WTC11 (cell line): ENCODE data around the gene TRAFD1. TPM values are rescaled to one million over a fixed set of nuclear protein-coding genes. Genes with fewer than 3 reads are reported as not detected.

Source experiments
- ATAC-seq: fragments of 200-7000 bp; cut with Tn5 transposase; 2 replicates; pipeline ENCODE4 v1.10.0; 2021; ENCODE audit warnings: mild to moderate bottlenecking, moderate library complexity
- CTCF ChIA-PET: fragments of 300-600 bp; sonication (Branson Sonifier 250); formaldehyde crosslinking; loops from one replicate; lab custom pipeline; 2021; ENCODE audit warnings: antibody characterized with exemption; lab: Charles Lee
- POLR2A ChIA-PET: fragments of 350-600 bp; sonication (Branson Sonifier 250); formaldehyde crosslinking; loops from one replicate; lab custom pipeline; 2021; ENCODE audit warnings: antibody characterized with exemption; lab: Charles Lee
- DNase-seq: peaks from one replicate; pipeline ENCODE4 v3.0.0; 2021; ENCODE audit warnings: low spot score
- H3K27ac Mint-ChIP-seq: 2 replicates; pipeline ENCODE4 v1.8.0; 2021; ENCODE audit warnings: mixed read lengths
- H3K27me3 Mint-ChIP-seq: 2 replicates; pipeline ENCODE4 v1.8.0; 2021; ENCODE audit warnings: low read depth, mild to moderate bottlenecking, moderate library complexity, mixed read lengths
- H3K36me3 Mint-ChIP-seq: 2 replicates; pipeline ENCODE4 v1.8.0; 2021; ENCODE audit warnings: mixed read lengths
- H3K4me1 Mint-ChIP-seq: 2 replicates; pipeline ENCODE4 v1.8.0; 2022; ENCODE audit warnings: mixed read lengths
- H3K4me3 Mint-ChIP-seq: 2 replicates; pipeline ENCODE4 v1.8.0; 2021; ENCODE audit warnings: mild to moderate bottlenecking, moderate library complexity, mixed read lengths
- H3K9me3 Mint-ChIP-seq: 2 replicates; pipeline ENCODE4 v1.8.0; 2021; ENCODE audit warnings: mixed read lengths
- CREB1 ChIP-seq: sonication (generic); formaldehyde crosslinking; IDR thresholded peaks from 2 replicates; pipeline ENCODE4 v1.8.0; 2023; ENCODE audit warnings: mild to moderate bottlenecking, missing genetic modification reagents
- CREM ChIP-seq: sonication (generic); formaldehyde crosslinking; IDR thresholded peaks from 2 replicates; pipeline ENCODE4 v1.8.1; 2022; ENCODE audit warnings: mild to moderate bottlenecking, missing genetic modification reagents, moderate library complexity
- FOXJ3 ChIP-seq: sonication (generic); formaldehyde crosslinking; IDR thresholded peaks from 2 replicates; pipeline ENCODE4 v1.9.0; 2021; ENCODE audit warnings: missing genetic modification reagents, mild to moderate bottlenecking, borderline replicate concordance
- FOXP1 ChIP-seq: sonication (generic); formaldehyde crosslinking; IDR thresholded peaks from 2 replicates; pipeline ENCODE4 v1.8.0; 2022; ENCODE audit warnings: missing genetic modification reagents, mild to moderate bottlenecking, moderate library complexity, borderline replicate concordance
- HMGA2 ChIP-seq: fragments of 250-450 bp; sonication (Bioruptor Pico); IDR thresholded peaks from 2 replicates; pipeline ENCODE4 v1.4.0; 2021; ENCODE audit warnings: mild to moderate bottlenecking, moderate library complexity
- JAZF1 ChIP-seq: fragments of 250-450 bp; sonication (Bioruptor Pico); IDR thresholded peaks from 2 replicates; pipeline ENCODE4 v1.9.0; 2021; ENCODE audit warnings: moderate library complexity, mild to moderate bottlenecking, inconsistent platforms
- MXD4 ChIP-seq: fragments of 250-450 bp; sonication (Bioruptor Pico); IDR thresholded peaks from 2 replicates; pipeline ENCODE4 v1.8.0; 2021; ENCODE audit warnings: mild to moderate bottlenecking, moderate library complexity, borderline replicate concordance
- NR2C2 ChIP-seq: sonication (generic); formaldehyde crosslinking; IDR thresholded peaks from 2 replicates; pipeline ENCODE4 v1.8.0; 2022; ENCODE audit warnings: mild to moderate bottlenecking, missing genetic modification reagents
- OVOL2 ChIP-seq: fragments of 250-450 bp; sonication (Bioruptor Pico); IDR thresholded peaks from 2 replicates; pipeline ENCODE4 v1.9.0; 2021; ENCODE audit warnings: mild to moderate bottlenecking, borderline replicate concordance
- PRRX2 ChIP-seq: fragments of 250-450 bp; sonication (Bioruptor Pico); IDR thresholded peaks from 2 replicates; pipeline ENCODE4 v1.8.0; 2021; ENCODE audit warnings: mild to moderate bottlenecking
- RELA ChIP-seq: sonication (generic); formaldehyde crosslinking; IDR thresholded peaks from 2 replicates; pipeline ENCODE4 v1.8.1; 2022; ENCODE audit warnings: missing genetic modification reagents, mild to moderate bottlenecking, borderline replicate concordance
- SMAD3 ChIP-seq: sonication (generic); formaldehyde crosslinking; IDR thresholded peaks from 2 replicates; pipeline ENCODE4 v1.8.0; 2022; ENCODE audit warnings: missing genetic modification reagents, mild to moderate bottlenecking, borderline replicate concordance
- SP1 ChIP-seq: sonication (generic); formaldehyde crosslinking; conservative IDR thresholded peaks from 2 replicates; pipeline ENCODE4 v1.8.1; 2022; ENCODE audit warnings: missing genetic modification reagents
- TEAD1 ChIP-seq: sonication (generic); formaldehyde crosslinking; IDR thresholded peaks from 2 replicates; pipeline ENCODE4 v1.8.0; 2022; ENCODE audit warnings: mild to moderate bottlenecking, missing genetic modification reagents
- TP53 ChIP-seq: sonication (generic); formaldehyde crosslinking; IDR thresholded peaks from 2 replicates; pipeline ENCODE4 v1.8.1; 2023; ENCODE audit warnings: mild to moderate bottlenecking, missing genetic modification reagents
- ZNF416 ChIP-seq: fragments of 250-450 bp; sonication (Bioruptor Pico); IDR thresholded peaks from 2 replicates; pipeline ENCODE4 v1.9.0; 2021; ENCODE audit warnings: mild to moderate bottlenecking, inconsistent platforms
- ZNF423 ChIP-seq: fragments of 250-450 bp; sonication (Bioruptor Pico); IDR thresholded peaks from 2 replicates; pipeline ENCODE4 v2.1.2; 2022; ENCODE audit warnings: mild to moderate bottlenecking, moderate library complexity
- total RNA-seq: library from RNA; stranded (reverse); gene quantifications from 3 replicates; pipeline ENCODE4 v1.2.3, GENCODE V29; 2021
- TF ChIP-seq, protein P1 (sequence below): sonication (generic); formaldehyde crosslinking; IDR thresholded peaks from 2 replicates; pipeline ENCODE4 v1.8.1; 2022; ENCODE audit warnings: mild to moderate bottlenecking, missing genetic modification reagents, moderate library complexity, borderline replicate concordance
- TF ChIP-seq, protein P2 (sequence below): sonication (generic); formaldehyde crosslinking; IDR thresholded peaks from 2 replicates; pipeline ENCODE4 v1.8.1; 2022; ENCODE audit warnings: low read depth, mild to moderate bottlenecking, moderate library complexity, missing genetic modification reagents, borderline replicate concordance
- TF ChIP-seq, protein P3 (sequence below): fragments of 250-450 bp; sonication (Bioruptor Pico); IDR thresholded peaks from 2 replicates; pipeline ENCODE4 v1.8.0; 2021; ENCODE audit warnings: mild to moderate bottlenecking
- TF ChIP-seq, protein P4 (sequence below): sonication (generic); formaldehyde crosslinking; IDR thresholded peaks from 2 replicates; pipeline ENCODE4 v1.8.1; 2022; ENCODE audit warnings: missing genetic modification reagents, borderline replicate concordance
- TF ChIP-seq, protein P5 (sequence below): sonication (generic); formaldehyde crosslinking; IDR thresholded peaks from 2 replicates; pipeline ENCODE4 v1.8.1; 2022; ENCODE audit warnings: mild to moderate bottlenecking, moderate library complexity, missing genetic modification reagents
- TF ChIP-seq, protein P6 (sequence below): sonication (generic); formaldehyde crosslinking; IDR thresholded peaks from 2 replicates; pipeline ENCODE4 v1.8.1; 2023; ENCODE audit warnings: mild to moderate bottlenecking, missing genetic modification reagents
- TF ChIP-seq, protein P7 (sequence below): sonication (generic); formaldehyde crosslinking; IDR thresholded peaks from 2 replicates; pipeline ENCODE4 v1.8.1; 2023; ENCODE audit warnings: mild to moderate bottlenecking, missing genetic modification reagents, moderate library complexity

TRAFD1 gene
- total RNA-seq, 1 experiment from 2014 or later = 25.1 TPM

DNA sequence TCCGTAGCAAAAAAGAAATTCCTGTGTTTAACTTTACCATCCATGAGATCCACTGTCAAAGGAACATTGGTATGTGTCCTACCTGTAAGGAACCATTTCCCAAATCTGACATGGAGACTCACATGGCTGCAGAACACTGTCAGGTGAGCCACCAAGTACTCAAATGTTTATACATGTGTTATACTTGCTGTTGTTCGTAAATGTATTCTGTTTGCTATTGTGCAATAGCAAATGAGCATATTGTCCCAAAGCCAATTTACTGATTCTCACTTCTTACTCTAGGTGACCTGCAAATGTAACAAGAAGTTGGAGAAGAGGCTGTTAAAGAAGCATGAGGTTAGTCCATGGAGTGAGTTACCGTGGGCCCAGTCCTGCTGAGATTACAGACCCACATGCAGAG is 9.4 kb downstream of the TRAFD1 start (continued):
- TF ChIP-seq, protein P1, sequence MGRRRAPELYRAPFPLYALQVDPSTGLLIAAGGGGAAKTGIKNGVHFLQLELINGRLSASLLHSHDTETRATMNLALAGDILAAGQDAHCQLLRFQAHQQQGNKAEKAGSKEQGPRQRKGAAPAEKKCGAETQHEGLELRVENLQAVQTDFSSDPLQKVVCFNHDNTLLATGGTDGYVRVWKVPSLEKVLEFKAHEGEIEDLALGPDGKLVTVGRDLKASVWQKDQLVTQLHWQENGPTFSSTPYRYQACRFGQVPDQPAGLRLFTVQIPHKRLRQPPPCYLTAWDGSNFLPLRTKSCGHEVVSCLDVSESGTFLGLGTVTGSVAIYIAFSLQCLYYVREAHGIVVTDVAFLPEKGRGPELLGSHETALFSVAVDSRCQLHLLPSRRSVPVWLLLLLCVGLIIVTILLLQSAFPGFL (CRISPR knock-in tag) = no peak
- TF ChIP-seq RELA (CRISPR knock-in tag) = no peak
- TF ChIP-seq SP1 (CRISPR knock-in tag) = no peak
- TF ChIP-seq FOXP1 (CRISPR knock-in tag) = no peak
- TF ChIP-seq, protein P2, sequence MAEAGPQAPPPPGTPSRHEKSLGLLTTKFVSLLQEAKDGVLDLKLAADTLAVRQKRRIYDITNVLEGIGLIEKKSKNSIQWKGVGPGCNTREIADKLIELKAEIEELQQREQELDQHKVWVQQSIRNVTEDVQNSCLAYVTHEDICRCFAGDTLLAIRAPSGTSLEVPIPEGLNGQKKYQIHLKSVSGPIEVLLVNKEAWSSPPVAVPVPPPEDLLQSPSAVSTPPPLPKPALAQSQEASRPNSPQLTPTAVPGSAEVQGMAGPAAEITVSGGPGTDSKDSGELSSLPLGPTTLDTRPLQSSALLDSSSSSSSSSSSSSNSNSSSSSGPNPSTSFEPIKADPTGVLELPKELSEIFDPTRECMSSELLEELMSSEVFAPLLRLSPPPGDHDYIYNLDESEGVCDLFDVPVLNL (CRISPR knock-in tag) = no peak
- no peak for TF ChIP-seq OVOL2
- no peak for TF ChIP-seq JAZF1

DNA sequence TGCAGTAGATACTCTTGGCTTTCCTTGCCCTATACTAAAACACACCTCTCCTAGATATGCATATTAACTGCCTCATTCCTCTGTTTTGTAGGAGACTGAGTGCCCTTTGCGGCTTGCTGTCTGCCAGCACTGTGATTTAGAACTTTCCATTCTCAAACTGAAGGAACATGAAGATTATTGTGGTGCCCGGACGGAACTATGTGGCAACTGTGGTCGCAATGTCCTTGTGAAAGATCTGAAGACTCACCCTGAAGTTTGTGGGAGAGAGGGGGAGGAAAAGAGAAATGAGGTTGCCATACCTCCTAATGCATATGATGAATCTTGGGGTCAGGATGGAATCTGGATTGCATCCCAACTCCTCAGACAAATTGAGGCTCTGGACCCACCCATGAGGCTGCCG is 15.4 kb downstream of the TRAFD1 start:
- Mint-ChIP-seq H3K9me3 (no peaks in the 10 kb centered on the region), H3K27me3 (no peaks in the 10 kb centered on the region), H3K4me1 (no peaks in the 10 kb centered on the region)
- POLR2A ChIA-PET = interaction anchor here (0.6 kb wide), 1 partner anchor 341 kb away, joined by 3 read pairs; no protein-coding TSS in a partner anchor
- no peak for DNase-seq
- TF ChIP-seq, protein P3, sequence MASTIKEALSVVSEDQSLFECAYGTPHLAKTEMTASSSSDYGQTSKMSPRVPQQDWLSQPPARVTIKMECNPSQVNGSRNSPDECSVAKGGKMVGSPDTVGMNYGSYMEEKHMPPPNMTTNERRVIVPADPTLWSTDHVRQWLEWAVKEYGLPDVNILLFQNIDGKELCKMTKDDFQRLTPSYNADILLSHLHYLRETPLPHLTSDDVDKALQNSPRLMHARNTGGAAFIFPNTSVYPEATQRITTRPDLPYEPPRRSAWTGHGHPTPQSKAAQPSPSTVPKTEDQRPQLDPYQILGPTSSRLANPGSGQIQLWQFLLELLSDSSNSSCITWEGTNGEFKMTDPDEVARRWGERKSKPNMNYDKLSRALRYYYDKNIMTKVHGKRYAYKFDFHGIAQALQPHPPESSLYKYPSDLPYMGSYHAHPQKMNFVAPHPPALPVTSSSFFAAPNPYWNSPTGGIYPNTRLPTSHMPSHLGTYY (CRISPR knock-in tag) = no peak
- TF ChIP-seq NR2C2 (CRISPR knock-in tag) (no peak), HMGA2 (CRISPR knock-in tag) (no peak), MXD4 (no peak), CREB1 (CRISPR knock-in tag) (no peak), TEAD1 (CRISPR knock-in tag) (no peak), ZNF416 (no peak), FOXJ3 (CRISPR knock-in tag) (no peak), CREM (CRISPR knock-in tag) (no peak), SMAD3 (no peak), PRRX2 (CRISPR knock-in tag) (no peak), JAZF1 (no peak), TP53 (CRISPR knock-in tag) (no peak), ZNF423 (CRISPR knock-in tag) (no peak)
- TF ChIP-seq, protein P4, sequence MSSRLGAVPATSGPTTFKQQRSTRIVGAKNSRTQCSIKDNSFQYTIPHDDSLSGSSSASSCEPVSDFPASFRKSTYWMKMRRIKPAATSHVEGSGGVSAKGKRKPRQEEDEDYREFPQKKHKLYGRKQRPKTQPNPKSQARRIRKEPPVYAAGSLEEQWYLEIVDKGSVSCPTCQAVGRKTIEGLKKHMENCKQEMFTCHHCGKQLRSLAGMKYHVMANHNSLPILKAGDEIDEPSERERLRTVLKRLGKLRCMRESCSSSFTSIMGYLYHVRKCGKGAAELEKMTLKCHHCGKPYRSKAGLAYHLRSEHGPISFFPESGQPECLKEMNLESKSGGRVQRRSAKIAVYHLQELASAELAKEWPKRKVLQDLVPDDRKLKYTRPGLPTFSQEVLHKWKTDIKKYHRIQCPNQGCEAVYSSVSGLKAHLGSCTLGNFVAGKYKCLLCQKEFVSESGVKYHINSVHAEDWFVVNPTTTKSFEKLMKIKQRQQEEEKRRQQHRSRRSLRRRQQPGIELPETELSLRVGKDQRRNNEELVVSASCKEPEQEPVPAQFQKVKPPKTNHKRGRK (CRISPR knock-in tag) = no peak
- TF ChIP-seq, protein P5, sequence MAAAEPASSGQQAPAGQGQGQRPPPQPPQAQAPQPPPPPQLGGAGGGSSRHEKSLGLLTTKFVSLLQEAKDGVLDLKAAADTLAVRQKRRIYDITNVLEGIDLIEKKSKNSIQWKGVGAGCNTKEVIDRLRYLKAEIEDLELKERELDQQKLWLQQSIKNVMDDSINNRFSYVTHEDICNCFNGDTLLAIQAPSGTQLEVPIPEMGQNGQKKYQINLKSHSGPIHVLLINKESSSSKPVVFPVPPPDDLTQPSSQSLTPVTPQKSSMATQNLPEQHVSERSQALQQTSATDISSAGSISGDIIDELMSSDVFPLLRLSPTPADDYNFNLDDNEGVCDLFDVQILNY (CRISPR knock-in tag) = no peak
- TF ChIP-seq, protein P6, sequence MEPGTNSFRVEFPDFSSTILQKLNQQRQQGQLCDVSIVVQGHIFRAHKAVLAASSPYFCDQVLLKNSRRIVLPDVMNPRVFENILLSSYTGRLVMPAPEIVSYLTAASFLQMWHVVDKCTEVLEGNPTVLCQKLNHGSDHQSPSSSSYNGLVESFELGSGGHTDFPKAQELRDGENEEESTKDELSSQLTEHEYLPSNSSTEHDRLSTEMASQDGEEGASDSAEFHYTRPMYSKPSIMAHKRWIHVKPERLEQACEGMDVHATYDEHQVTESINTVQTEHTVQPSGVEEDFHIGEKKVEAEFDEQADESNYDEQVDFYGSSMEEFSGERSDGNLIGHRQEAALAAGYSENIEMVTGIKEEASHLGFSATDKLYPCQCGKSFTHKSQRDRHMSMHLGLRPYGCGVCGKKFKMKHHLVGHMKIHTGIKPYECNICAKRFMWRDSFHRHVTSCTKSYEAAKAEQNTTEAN (CRISPR knock-in tag) = no peak
- TF ChIP-seq, protein P7, sequence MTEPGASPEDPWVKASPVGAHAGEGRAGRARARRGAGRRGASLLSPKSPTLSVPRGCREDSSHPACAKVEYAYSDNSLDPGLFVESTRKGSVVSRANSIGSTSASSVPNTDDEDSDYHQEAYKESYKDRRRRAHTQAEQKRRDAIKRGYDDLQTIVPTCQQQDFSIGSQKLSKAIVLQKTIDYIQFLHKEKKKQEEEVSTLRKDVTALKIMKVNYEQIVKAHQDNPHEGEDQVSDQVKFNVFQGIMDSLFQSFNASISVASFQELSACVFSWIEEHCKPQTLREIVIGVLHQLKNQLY (CRISPR knock-in tag) = no peak
- TF ChIP-seq, all 79 proteins: peak for 0
- Mint-ChIP-seq H3K27ac (no peak overlapping the region), H3K36me3 (peaks cover 36% of the 10 kb centered on the region), H3K4me3 (no peak overlapping the region)
- ATAC-seq = no peak
- CTCF ChIA-PET = no interaction called here
